NCI-H82 treated with DMSO at 0.1 percent for 48 hours (cell line): Measurements from ENCODE around the gene HS3ST5.
"Not testable (repeated sequence)": the region's sequence is repeated elsewhere in the genome, so short reads cannot be mapped to it uniquely, and the experiment has no call there.

Source experiments
- DNase-seq: peaks from one replicate; lab custom pipeline; 2025; ENCODE audit not compliant: unreplicated experiment; lab: John Stamatoyannopoulos, UW

HS3ST5 gene

DNA sequence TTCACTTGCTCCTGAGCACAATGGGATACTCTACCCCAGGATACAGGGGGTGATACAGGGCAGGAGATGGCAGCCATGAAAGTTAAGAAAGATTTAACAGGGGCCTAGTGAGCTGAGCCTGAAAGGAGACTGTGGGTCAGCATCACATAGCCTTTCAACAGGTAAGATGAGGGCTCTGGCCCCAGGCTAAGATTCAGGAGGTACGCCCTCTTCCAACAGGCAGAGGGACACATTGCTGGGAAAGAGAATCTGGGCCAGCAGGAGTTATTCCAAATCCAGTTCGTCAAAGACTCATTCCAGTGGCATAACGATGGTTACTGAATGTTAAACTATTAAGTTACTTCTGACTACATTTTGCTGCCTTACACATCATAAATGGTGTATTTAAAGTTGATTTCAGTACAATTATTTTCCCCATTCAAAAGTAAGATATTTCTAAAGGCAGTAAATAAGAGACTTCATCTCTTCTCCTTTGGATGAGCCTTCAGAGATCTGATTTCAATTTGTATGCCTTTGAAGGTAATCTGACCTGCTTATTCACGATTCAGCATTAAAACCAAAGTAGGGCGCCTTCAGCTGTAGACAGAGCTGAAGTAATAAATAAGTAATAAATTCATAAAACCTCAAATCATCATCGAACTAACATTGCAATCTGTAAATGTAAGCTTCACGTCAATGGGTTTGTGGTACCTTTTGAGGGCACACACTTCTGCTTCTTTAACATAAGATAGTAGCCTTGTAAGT is 62.4 kb downstream of the HS3ST5 start:
- DNase-seq = no peak

DNA sequence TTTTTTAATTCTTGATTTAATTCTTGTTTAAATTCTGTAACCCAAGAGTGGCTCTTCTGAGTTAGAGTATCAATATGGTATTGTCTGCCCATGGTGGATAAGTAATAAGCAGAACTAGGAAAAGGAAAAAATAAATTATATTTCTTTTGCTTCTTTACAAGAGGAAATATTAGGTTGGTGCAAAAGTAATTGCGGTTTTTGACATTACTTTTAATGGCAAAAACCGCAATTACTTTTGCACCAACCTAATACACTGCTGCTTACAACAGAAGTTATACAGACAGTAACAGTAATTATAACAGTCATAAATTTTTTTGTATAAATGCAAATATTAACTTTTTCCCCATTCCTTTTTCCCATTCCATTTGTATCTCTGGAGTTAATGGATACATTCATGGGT is 65.6 kb downstream of the HS3ST5 start:
- no peak for DNase-seq

DNA sequence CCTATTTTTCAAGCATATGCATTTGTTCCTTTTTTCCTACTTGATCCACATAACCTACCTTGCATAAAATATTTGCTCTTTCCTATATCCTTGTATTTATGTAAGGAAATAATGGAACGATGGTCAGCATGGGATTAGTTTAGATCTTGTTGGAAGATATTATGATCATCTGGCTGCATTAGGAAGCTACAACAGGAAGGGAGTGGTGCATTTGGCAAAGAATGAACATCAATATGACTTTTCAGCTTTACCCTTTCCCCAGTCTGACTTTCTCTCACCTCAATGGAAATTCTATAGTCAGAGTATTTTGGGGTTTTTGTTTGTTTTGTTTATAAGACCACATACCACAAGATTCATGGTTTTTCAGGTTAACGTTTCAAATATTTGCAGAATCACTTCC is 66.0 kb downstream of the HS3ST5 start:
- DNase-seq = no peak

DNA sequence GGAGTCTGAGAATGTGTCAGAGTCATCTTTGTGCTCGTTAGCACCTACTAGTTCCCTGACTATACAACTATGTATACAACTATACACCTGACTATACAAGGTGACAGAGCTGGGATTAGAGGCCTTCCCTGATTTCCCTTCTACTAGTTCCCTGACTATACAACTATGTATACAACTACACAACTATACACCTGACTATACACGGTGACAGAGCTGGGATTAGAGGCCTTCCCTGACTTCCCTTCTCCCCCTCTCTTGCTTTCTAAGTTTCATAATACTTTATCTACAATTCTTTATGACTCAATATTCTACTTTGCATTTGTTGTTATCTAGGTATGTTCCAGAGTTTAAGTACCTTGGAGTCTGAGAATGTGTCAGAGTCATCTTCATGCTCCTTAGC is 68.0 kb downstream of the HS3ST5 start:
- DNase-seq = no peak

- DNase-seq = no peak
These were observed 70.2 kb downstream of the HS3ST5 start for GRCh38 chr6:114272582-114272981.

GRCh38 chr6:114271405-114271804 is 71.4 kb downstream of the HS3ST5 start:
- DNase-seq = no peak

- no peak for DNase-seq
These were observed 74.9 kb downstream of the HS3ST5 start for GRCh38 chr6:114267897-114268296.

- no peak for DNase-seq
These were observed 82.0 kb downstream of the HS3ST5 start for GRCh38 chr6:114260810-114261209.

- no peak for DNase-seq
These were observed 84.4 kb downstream of the HS3ST5 start for GRCh38 chr6:114258376-114258775.

DNA sequence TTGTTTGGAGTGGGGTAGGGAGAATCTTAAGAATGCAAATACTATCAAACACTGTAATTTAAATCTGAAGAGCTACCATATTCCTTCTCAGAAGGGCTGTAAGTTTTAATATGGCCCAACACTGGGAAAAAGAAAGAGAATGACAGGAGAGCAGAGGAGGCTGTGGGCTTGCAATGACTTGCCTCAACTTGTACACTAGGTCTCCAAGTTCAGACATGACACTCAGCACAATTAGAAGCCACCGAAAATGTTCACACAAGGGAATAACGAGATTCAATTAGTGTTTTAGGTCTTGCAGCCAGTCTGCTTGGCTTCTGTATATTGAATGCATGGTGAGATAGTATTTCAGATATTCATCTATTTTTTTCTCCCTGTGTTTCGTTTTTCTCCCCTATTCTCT is 89.4 kb downstream of the HS3ST5 start:
- DNase-seq = no peak

GRCh38 chr6:114249522-114249921 is 93.3 kb downstream of the HS3ST5 start:
- no peak for DNase-seq

GRCh38 chr6:114247101-114247500 is 95.7 kb downstream of the HS3ST5 start:
- no peak for DNase-seq

DNA sequence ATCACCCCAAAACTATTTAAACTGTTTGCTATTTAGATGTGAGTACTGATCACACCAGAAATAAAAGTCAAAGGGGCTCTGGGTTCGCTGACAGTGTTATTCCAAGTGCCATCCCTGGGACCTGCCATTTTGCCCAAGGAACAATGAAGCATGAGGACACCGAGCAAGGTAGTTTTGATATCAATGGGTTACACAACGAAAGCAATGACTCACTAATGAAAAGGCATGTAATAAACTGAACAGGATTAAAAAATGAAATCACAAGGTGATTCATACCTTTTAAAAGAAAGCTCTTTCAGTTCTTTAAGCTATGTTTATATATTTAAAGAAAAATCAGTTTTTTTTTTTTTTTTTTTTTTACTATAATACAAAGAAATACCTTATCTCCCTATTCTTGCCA is 102.0 kb downstream of the HS3ST5 start:
- DNase-seq = no peak

DNA sequence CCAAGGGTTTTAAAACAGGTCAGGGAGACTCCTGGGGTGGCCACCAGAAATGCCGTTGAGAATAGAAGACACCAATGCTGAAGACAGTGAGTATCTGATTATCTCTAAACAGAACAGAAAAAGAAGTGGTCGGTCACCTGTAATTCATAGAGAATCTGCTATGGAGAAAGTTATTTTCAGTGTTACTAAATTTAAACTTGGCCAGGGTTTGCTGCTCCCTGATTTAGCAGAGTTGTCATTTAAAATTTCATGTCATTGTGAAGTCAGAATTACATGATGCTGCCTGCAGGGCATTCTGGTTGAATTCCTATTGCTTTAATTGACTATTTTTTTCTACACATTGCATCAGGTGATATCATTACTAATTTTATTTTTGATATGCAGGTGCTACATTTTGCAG is 114.1 kb downstream of the HS3ST5 start:
- DNase-seq = no peak

- DNase-seq = no peak
These were observed 114.8 kb downstream of the HS3ST5 start for GRCh38 chr6:114227944-114228468.

- no peak for DNase-seq
These were observed 122.6 kb downstream of the HS3ST5 start for GRCh38 chr6:114220241-114220640.

DNA sequence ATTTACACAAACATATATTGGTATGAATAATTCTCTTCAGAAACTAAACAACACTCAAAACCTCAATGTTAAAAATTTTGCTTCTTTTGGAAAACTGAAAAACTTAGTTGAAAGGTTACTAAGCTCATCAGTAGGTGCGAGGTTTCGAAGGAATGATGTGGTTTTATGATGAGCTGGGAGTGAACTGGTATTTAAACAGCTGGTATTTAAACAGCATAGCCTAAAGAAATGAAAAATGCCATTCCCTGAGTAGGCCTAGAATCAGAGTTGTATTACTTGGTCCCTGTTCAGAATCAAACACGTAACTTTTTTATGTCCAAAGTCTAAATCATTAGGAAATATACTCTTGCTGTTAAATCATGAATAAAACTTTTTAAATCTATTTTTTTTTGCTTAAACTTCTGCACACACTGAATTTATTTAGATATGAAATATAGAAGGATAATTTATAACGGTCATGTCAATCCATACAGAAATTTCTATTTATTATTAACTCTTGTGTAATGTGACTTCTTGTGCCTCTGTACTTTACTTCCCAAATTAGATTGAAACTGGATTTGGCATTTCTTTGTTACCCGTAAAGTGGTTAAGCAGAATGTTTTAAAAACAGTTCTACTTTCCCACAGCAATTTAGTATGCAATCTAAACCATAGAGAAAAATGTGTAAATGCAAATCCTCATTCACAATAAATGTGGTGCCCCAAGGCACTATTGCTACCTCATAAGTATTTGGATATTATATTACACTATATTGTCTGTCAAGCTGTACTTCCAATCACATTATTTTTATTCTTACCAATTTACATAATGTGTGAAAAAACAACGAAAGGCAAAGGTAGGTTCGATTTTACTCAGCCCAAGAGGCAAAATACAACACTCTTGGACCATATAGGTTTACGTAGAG is 124.1 kb downstream of the HS3ST5 start:
- no peak for DNase-seq

DNA sequence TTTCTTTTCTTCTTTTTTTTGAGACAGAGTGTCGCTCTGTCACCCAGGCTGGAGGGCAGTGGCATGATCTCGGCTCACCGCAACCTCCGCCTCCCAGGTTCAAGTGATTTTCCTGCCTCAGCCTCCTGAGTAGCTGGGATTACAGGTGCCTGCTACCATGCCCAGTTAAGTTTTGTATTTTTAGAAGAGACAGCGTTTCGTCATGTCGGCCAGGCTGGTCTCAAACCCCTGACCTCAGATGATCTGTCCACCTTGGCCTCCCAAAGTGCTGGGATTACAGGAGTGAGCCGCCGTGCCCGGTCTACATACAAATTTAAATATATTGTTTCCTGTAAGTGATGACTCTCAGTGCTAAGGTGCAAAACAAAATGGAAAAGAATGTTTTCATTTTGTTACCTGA is 124.8 kb downstream of the HS3ST5 start:
- not testable (repeated sequence) for DNase-seq

GRCh38 chr6:114216789-114217467 is 125.9 kb downstream of the HS3ST5 start:
- no peak for DNase-seq

GRCh38 chr6:114210467-114210866 is 132.4 kb downstream of the HS3ST5 start:
- DNase-seq = no peak

- no peak for DNase-seq
These were observed 139.4 kb downstream of the HS3ST5 start for GRCh38 chr6:114203460-114203859.
